Mesendoderm (in vitro differentiated cells): ENCODE results near the gene SIGLEC14.
A peak's percentile ranks its signal among the peaks of the same experiment; 100 is the strongest.

Experiments
- DNase-seq: peaks from one replicate; pipeline ENCODE4 v3.0.0; 2013
- H2AK5ac ChIP-seq: 2 replicates; pipeline ENCODE4 v1.6.1; 2013; ENCODE audit warnings: low read length, inconsistent platforms
- H2BK120ac ChIP-seq: 2 replicates; pipeline ENCODE4 v1.6.1; 2013; ENCODE audit warnings: low read depth, mild to moderate bottlenecking, low read length, moderate library complexity, mixed read lengths
- H2BK15ac ChIP-seq: replicated peaks from 2 replicates; pipeline ENCODE4 v1.6.1; 2013; ENCODE audit warnings: low read depth, mild to moderate bottlenecking, moderate library complexity
- H2BK5ac ChIP-seq: 2 replicates; pipeline ENCODE4 v1.6.1; 2013; ENCODE audit warnings: low read length, inconsistent platforms
- H3K18ac ChIP-seq: 2 replicates; pipeline ENCODE4 v1.6.1; 2013; ENCODE audit warnings: mild to moderate bottlenecking, low read length, mixed read lengths
- H3K23ac ChIP-seq: one replicate; pipeline ENCODE4 v1.6.1; 2013; ENCODE audit warnings: low read length
- H3K27ac ChIP-seq: 2 replicates; pipeline ENCODE4 v1.5.1; 2013; ENCODE audit warnings: low read depth, mild to moderate bottlenecking, inconsistent platforms, low read length, moderate library complexity
- H3K27me3 ChIP-seq: 2 replicates; pipeline ENCODE4 v1.6.1; 2013; ENCODE audit warnings: low read length, control low read depth, mild to moderate bottlenecking, inconsistent platforms; ENCODE audit not compliant: insufficient read depth, poor library complexity
- H3K36me3 ChIP-seq: 2 replicates; pipeline ENCODE4 v1.6.1; 2013; ENCODE audit warnings: low read length, inconsistent platforms; ENCODE audit not compliant: control insufficient read depth, insufficient read depth
- H3K4ac ChIP-seq: one replicate; pipeline ENCODE4 v1.6.1; 2013; ENCODE audit warnings: low read depth, mild to moderate bottlenecking, low read length, moderate library complexity
- H3K4me1 ChIP-seq: 2 replicates; pipeline ENCODE4 v1.6.1; 2013; ENCODE audit warnings: low read depth, low read length, inconsistent platforms; ENCODE audit not compliant: control insufficient read depth
- H3K4me2 ChIP-seq: 2 replicates; pipeline ENCODE4 v1.6.1; 2013; ENCODE audit warnings: low read length
- H3K4me3 ChIP-seq: 2 replicates; pipeline ENCODE4 v1.5.1; 2013; ENCODE audit warnings: mild to moderate bottlenecking, low read length
- H3K56ac ChIP-seq: one replicate; pipeline ENCODE4 v1.6.1; 2013; ENCODE audit warnings: low read length
- H3K79me1 ChIP-seq: 2 replicates; pipeline ENCODE4 v1.6.1; 2013; ENCODE audit warnings: low read length, inconsistent platforms
- H3K79me2 ChIP-seq: 2 replicates; pipeline ENCODE4 v1.6.1; 2013; ENCODE audit warnings: mild to moderate bottlenecking, low read length; ENCODE audit not compliant: control insufficient read depth, insufficient read depth
- H3K9ac ChIP-seq: 2 replicates; pipeline ENCODE4 v1.6.1; 2013; ENCODE audit warnings: low read length, inconsistent platforms
- H4K5ac ChIP-seq: one replicate; pipeline ENCODE4 v1.6.1; 2013; ENCODE audit warnings: low read length
- H4K8ac ChIP-seq: one replicate; pipeline ENCODE4 v1.6.1; 2013; ENCODE audit warnings: low read depth, mild to moderate bottlenecking, control low read depth, low read length, moderate library complexity
- WGBS: extraction: QIAGEN DNeasy Blood & Tissue Kit; methylation state at CpG from one replicate; pipeline ENCODE4 v1.1.7; 2013; ENCODE audit warnings: low lambda C conversion rate, missing lambda C conversion rate; ENCODE audit not compliant: insufficient coverage; ENCODE audit errors: extremely low coverage; 5-methylcytosine and 5-hydroxymethylcytosine counted together

The SIGLEC14 gene

GRCh38 chr19:51621178-51621577, 25.4 kb downstream of the SIGLEC14 start:
- H3K4me3 ChIP-seq, result no peak overlapping the region
- no CpG with 5 or more reads among the region's 2 CpGs for WGBS
- H3K56ac ChIP-seq, result no peak overlapping the region
- no peak for DNase-seq
- no peak overlapping the region for H2BK120ac ChIP-seq
- H3K79me1 ChIP-seq, result no peaks in the 10 kb centered on the region
- no peak overlapping the region for H3K4ac ChIP-seq
- H2BK15ac ChIP-seq, result no peak overlapping the region
- H4K5ac ChIP-seq, result no peak overlapping the region
- H3K36me3 ChIP-seq, result no peaks in the 10 kb centered on the region
- no peak overlapping the region for H2AK5ac ChIP-seq
- no peak overlapping the region for H3K4me2 ChIP-seq
- no peak overlapping the region for H3K18ac ChIP-seq
- H2BK5ac ChIP-seq, result no peak overlapping the region
- no peaks in the 10 kb centered on the region for H3K79me2 ChIP-seq
- no peaks in the 10 kb centered on the region for H3K27me3 ChIP-seq
- H4K8ac ChIP-seq, result no peak overlapping the region
- no peak overlapping the region for H3K23ac ChIP-seq
- no peak overlapping the region for H3K27ac ChIP-seq
- H3K9ac ChIP-seq, result no peak overlapping the region
- no peaks in the 10 kb centered on the region for H3K4me1 ChIP-seq

GRCh38 chr19:51615991-51616390, 30.6 kb downstream of the SIGLEC14 start:
- Histone ChIP-seq H3K27me3 (no peaks in the 10 kb centered on the region), H3K4me2 (no peak overlapping the region), H2BK15ac (no peak overlapping the region), H3K79me1 (no peaks in the 10 kb centered on the region), H3K9ac (no peak overlapping the region), H2AK5ac (no peak overlapping the region), H3K27ac (no peak overlapping the region), H3K79me2 (no peaks in the 10 kb centered on the region), H3K56ac (no peak overlapping the region), H2BK120ac (no peak overlapping the region), H3K18ac (no peak overlapping the region), H3K4me3 (no peak overlapping the region), H4K5ac (no peak overlapping the region), H2BK5ac (no peak overlapping the region), H3K23ac (no peak overlapping the region), H4K8ac (no peak overlapping the region), H3K36me3 (no peaks in the 10 kb centered on the region), H3K4me1 (no peaks in the 10 kb centered on the region), H3K4ac (no peak overlapping the region)
- no CpG with 5 or more reads among the region's 7 CpGs for WGBS
- DNase-seq, result no peak

- no peak overlapping the region for H3K4me2 ChIP-seq
- no peaks in the 10 kb centered on the region for H3K36me3 ChIP-seq
- no peak overlapping the region for H2BK15ac ChIP-seq
- no peak overlapping the region for H2BK120ac ChIP-seq
- no peaks in the 10 kb centered on the region for H3K79me1 ChIP-seq
- no peak overlapping the region for H2BK5ac ChIP-seq
- H3K27ac ChIP-seq, result no peak overlapping the region
- no peaks in the 10 kb centered on the region for H3K79me2 ChIP-seq
- H3K4ac ChIP-seq, result no peak overlapping the region
- H4K5ac ChIP-seq, result no peak overlapping the region
- no peak overlapping the region for H3K56ac ChIP-seq
- WGBS, result no CpG with 5 or more reads among the region's 5 CpGs
- H3K23ac ChIP-seq, result no peak overlapping the region
- H3K18ac ChIP-seq, result no peak overlapping the region
- H3K4me1 ChIP-seq, result no peaks in the 10 kb centered on the region
- H3K4me3 ChIP-seq, result no peak overlapping the region
- H2AK5ac ChIP-seq, result no peak overlapping the region
- H3K9ac ChIP-seq, result no peak overlapping the region
- no peak for DNase-seq
- H4K8ac ChIP-seq, result no peak overlapping the region
- H3K27me3 ChIP-seq, result no peaks in the 10 kb centered on the region
Measured at GRCh38 chr19:51614789-51615188, 31.8 kb downstream of the SIGLEC14 start.

- H3K27ac ChIP-seq, result no peak overlapping the region
- no peak overlapping the region for H3K18ac ChIP-seq
- H3K27me3 ChIP-seq, result no peaks in the 10 kb centered on the region
- no peak overlapping the region for H4K5ac ChIP-seq
- H3K4ac ChIP-seq, result no peak overlapping the region
- no peaks in the 10 kb centered on the region for H3K79me1 ChIP-seq
- no peak overlapping the region for H4K8ac ChIP-seq
- H2AK5ac ChIP-seq, result no peak overlapping the region
- H3K23ac ChIP-seq, result no peak overlapping the region
- no peaks in the 10 kb centered on the region for H3K36me3 ChIP-seq
- H3K79me2 ChIP-seq, result no peaks in the 10 kb centered on the region
- no peak overlapping the region for H3K4me2 ChIP-seq
- no CpG with 5 or more reads among the region's 1 CpG for WGBS
- no peak overlapping the region for H2BK5ac ChIP-seq
- H2BK120ac ChIP-seq, result no peak overlapping the region
- H3K4me1 ChIP-seq, result no peaks in the 10 kb centered on the region
- H3K56ac ChIP-seq, result no peak overlapping the region
- H2BK15ac ChIP-seq, result no peak overlapping the region
- no peak overlapping the region for H3K9ac ChIP-seq
- no peak for DNase-seq
- H3K4me3 ChIP-seq, result no peak overlapping the region
Measured at GRCh38 chr19:51610576-51610975, 36.0 kb downstream of the SIGLEC14 start.

GRCh38 chr19:51607920-51608562, 38.6 kb downstream of the SIGLEC14 start:
- H2BK120ac ChIP-seq, result no peak overlapping the region
- no peak overlapping the region for H3K18ac ChIP-seq
- WGBS, result no CpG with 5 or more reads among the region's 13 CpGs
- H3K4me3 ChIP-seq, result no peak overlapping the region
- no peak overlapping the region for H3K9ac ChIP-seq
- no peak overlapping the region for H3K23ac ChIP-seq
- H3K4me2 ChIP-seq, result no peak overlapping the region
- no peak overlapping the region for H2AK5ac ChIP-seq
- no peak overlapping the region for H3K4ac ChIP-seq
- H3K4me1 ChIP-seq, result no peaks in the 10 kb centered on the region
- no peak overlapping the region for H3K27ac ChIP-seq
- H4K8ac ChIP-seq, result no peak overlapping the region
- DNase-seq, result peak; percentile 86
- no peak overlapping the region for H3K56ac ChIP-seq
- no peak overlapping the region for H2BK5ac ChIP-seq
- no peak overlapping the region for H2BK15ac ChIP-seq
- no peaks in the 10 kb centered on the region for H3K27me3 ChIP-seq
- H3K36me3 ChIP-seq, result no peaks in the 10 kb centered on the region
- H4K5ac ChIP-seq, result no peak overlapping the region
- H3K79me2 ChIP-seq, result no peaks in the 10 kb centered on the region
- no peaks in the 10 kb centered on the region for H3K79me1 ChIP-seq

GRCh38 chr19:51607077-51607476, 39.5 kb downstream of the SIGLEC14 start:
- WGBS, result no CpG with 5 or more reads among the region's 6 CpGs
- Histone ChIP-seq H3K4me2 (no peak overlapping the region), H3K4me1 (no peaks in the 10 kb centered on the region), H3K36me3 (no peaks in the 10 kb centered on the region), H3K27me3 (no peaks in the 10 kb centered on the region), H3K79me1 (no peaks in the 10 kb centered on the region), H3K27ac (no peak overlapping the region), H3K79me2 (no peaks in the 10 kb centered on the region), H3K23ac (no peak overlapping the region), H3K4ac (no peak overlapping the region), H2BK120ac (no peak overlapping the region), H2BK5ac (no peak overlapping the region), H3K56ac (no peak overlapping the region), H3K9ac (no peak overlapping the region), H3K4me3 (no peak overlapping the region), H4K5ac (no peak overlapping the region), H4K8ac (no peak overlapping the region), H2BK15ac (no peak overlapping the region), H2AK5ac (no peak overlapping the region), H3K18ac (no peak overlapping the region)
- no peak for DNase-seq
